Neuronal stem cell (in vitro differentiated cells): ENCODE results near the gene ACTL9.

Experiments
- DNase-seq: peaks from one replicate; pipeline ENCODE4 v3.0.0-alpha.2; 2013; ENCODE audit warnings: low spot score
- H2AFZ ChIP-seq: one replicate; pipeline ENCODE4 v1.6.1; 2013; ENCODE audit warnings: mild to moderate bottlenecking, low read length, inconsistent platforms
- H2AK5ac ChIP-seq: 2 replicates; pipeline ENCODE4 v1.6.1; 2013; ENCODE audit warnings: low read depth, mild to moderate bottlenecking, inconsistent platforms, low read length, moderate library complexity, mixed read lengths
- H2BK120ac ChIP-seq: 2 replicates; pipeline ENCODE4 v1.6.1; 2013; ENCODE audit warnings: low read depth, mild to moderate bottlenecking, inconsistent platforms, low read length, moderate library complexity, mixed read lengths
- H2BK12ac ChIP-seq: one replicate; pipeline ENCODE4 v1.6.1; 2013; ENCODE audit warnings: low read length, inconsistent platforms
- H2BK15ac ChIP-seq: 2 replicates; pipeline ENCODE4 v1.6.1; 2013; ENCODE audit warnings: mild to moderate bottlenecking, low read length, inconsistent platforms, mixed read lengths
- H2BK5ac ChIP-seq: one replicate; pipeline ENCODE4 v1.6.1; 2013; ENCODE audit warnings: inconsistent platforms, mild to moderate bottlenecking, low read length, moderate library complexity
- H3K14ac ChIP-seq: one replicate; pipeline ENCODE4 v1.6.1; 2013; ENCODE audit warnings: low read length, inconsistent platforms
- H3K18ac ChIP-seq: 2 replicates; pipeline ENCODE4 v1.6.1; 2013; ENCODE audit warnings: low read length, inconsistent platforms
- H3K23ac ChIP-seq: 2 replicates; pipeline ENCODE4 v1.6.1; 2013; ENCODE audit warnings: low read depth, mild to moderate bottlenecking, mixed read lengths, low read length, inconsistent platforms; ENCODE audit not compliant: poor library complexity
- H3K27ac ChIP-seq: replicated peaks from 3 replicates; pipeline ENCODE4 v1.5.1; 2013; ENCODE audit warnings: low read length, inconsistent platforms
- H3K27me3 ChIP-seq, 3 experiments: 2 replicates each; pipeline ENCODE4 v1.6.1; 2013; ENCODE audit warnings: low read length in 3 of 3, mild to moderate bottlenecking in 2 of 3, inconsistent platforms in 1 of 3, low read depth in 1 of 3, mixed read lengths in 1 of 3, moderate library complexity in 1 of 3; ENCODE audit not compliant: control insufficient read depth in 3 of 3, insufficient read depth in 3 of 3
- H3K36me3 ChIP-seq, 2 donors: replicated peaks in 1 of 2; 2 replicates each; pipeline ENCODE4 v1.6.1; 2013; ENCODE audit warnings: low read length in 2 of 2; ENCODE audit not compliant: control insufficient read depth in 2 of 2, insufficient read depth in 2 of 2
- H3K4ac ChIP-seq: 2 replicates; pipeline ENCODE4 v1.6.1; 2013; ENCODE audit warnings: inconsistent platforms, mild to moderate bottlenecking, low read length, moderate library complexity
- H3K4me1 ChIP-seq, 2 donors: 1 replicate in 1 of 2; 2 replicates in 1 of 2; pipeline ENCODE4 v1.6.1; 2013; ENCODE audit warnings: low read length in 2 of 2, low read depth in 1 of 2; ENCODE audit not compliant: control insufficient read depth in 2 of 2, insufficient read depth in 1 of 2
- H3K4me2 ChIP-seq: one replicate; pipeline ENCODE4 v1.6.1; 2013; ENCODE audit warnings: mild to moderate bottlenecking, low read length, inconsistent platforms; ENCODE audit not compliant: insufficient read depth, poor library complexity, severe bottlenecking
- H3K4me3 ChIP-seq, 2 donors: 2 replicates each; pipeline ENCODE4 v1.5.1; 2013; ENCODE audit warnings: low read length in 2 of 2, mild to moderate bottlenecking in 2 of 2, inconsistent platforms in 1 of 2, moderate library complexity in 1 of 2
- H3K79me1 ChIP-seq: one replicate; pipeline ENCODE4 v1.6.1; 2013; ENCODE audit warnings: low read depth, mild to moderate bottlenecking, inconsistent platforms, low read length, moderate library complexity
- H3K9ac ChIP-seq: one replicate; pipeline ENCODE4 v1.6.1; 2013; ENCODE audit warnings: mild to moderate bottlenecking, low read depth, low read length, inconsistent platforms; ENCODE audit not compliant: poor library complexity
- H3K9me3 ChIP-seq, 2 donors: replicated peaks in 1 of 2; 2 replicates each; pipeline versions ENCODE3 to v1.6.1; 2013; ENCODE audit warnings: low read length in 2 of 2, mild to moderate bottlenecking in 2 of 2, inconsistent platforms in 1 of 2, low read depth in 1 of 2, mixed read lengths in 1 of 2, moderate library complexity in 1 of 2; ENCODE audit not compliant: control insufficient read depth in 2 of 2, insufficient read depth in 1 of 2
- H4K8ac ChIP-seq: one replicate; pipeline ENCODE4 v1.6.1; 2013; ENCODE audit warnings: low read depth, mild to moderate bottlenecking, inconsistent platforms, low read length, moderate library complexity
- H4K91ac ChIP-seq: one replicate; pipeline ENCODE4 v1.6.1; 2013; ENCODE audit warnings: low read length, low read depth, mild to moderate bottlenecking, inconsistent platforms; ENCODE audit not compliant: poor library complexity
- WGBS, 2 donors: extraction: QIAGEN DNeasy Blood & Tissue Kit; methylation state at CpG; one replicate each; pipeline ENCODE4 v1.1.7; 2013; ENCODE audit warnings: missing lambda C conversion rate in 2 of 2, mixed read lengths in 1 of 2; ENCODE audit not compliant: insufficient read length in 2 of 2, insufficient replicate concordance in 1 of 2; ENCODE audit errors: extremely low coverage in 2 of 2; 5-methylcytosine and 5-hydroxymethylcytosine counted together

The ACTL9 gene

GRCh38 chr19:8682472-8682871 is 16.1 kb downstream of the ACTL9 start:
- no peak overlapping the region for H3K4me2 ChIP-seq
- no peak for DNase-seq
- no peaks in the 10 kb centered on the region for H3K27me3 ChIP-seq
- H3K79me1 ChIP-seq = no peaks in the 10 kb centered on the region
- H4K91ac ChIP-seq = no peak overlapping the region
- no peak overlapping the region for H3K14ac ChIP-seq
- no peaks in the 10 kb centered on the region for H3K36me3 ChIP-seq
- H3K18ac ChIP-seq = no peak overlapping the region
- no peak overlapping the region for H2AK5ac ChIP-seq
- H2BK120ac ChIP-seq = no peak overlapping the region
- H3K4me3 ChIP-seq = no peak overlapping the region
- no peak overlapping the region for H3K9ac ChIP-seq
- H3K4me1 ChIP-seq = no peaks in the 10 kb centered on the region
- no peak overlapping the region for H2BK15ac ChIP-seq
- H3K23ac ChIP-seq = no peak overlapping the region
- peaks cover 0 to 6% of the 10 kb centered on the region in 2 donors for H3K9me3 ChIP-seq
- no peak overlapping the region for H3K4ac ChIP-seq
- no peak overlapping the region for H2BK5ac ChIP-seq
- no peak overlapping the region for H3K27ac ChIP-seq
- WGBS, 2 donors = 100% methylated on average over 2 of the region's 2 CpGs; no CpG with 5 or more reads in 1 of the 2 donors
- H2AFZ ChIP-seq = no peak overlapping the region
- H4K8ac ChIP-seq = no peak overlapping the region
- H2BK12ac ChIP-seq = no peak overlapping the region

GRCh38 chr19:8681345-8682029 is 17.1 kb downstream of the ACTL9 start:
- Histone ChIP-seq H3K9ac (no peak overlapping the region), H3K4me2 (no peak overlapping the region), H4K8ac (no peak overlapping the region), H2BK5ac (no peak overlapping the region), H3K27me3 (no peaks in the 10 kb centered on the region), H3K23ac (no peak overlapping the region), H3K14ac (no peak overlapping the region), H3K9me3 (peaks cover 0 to 6% of the 10 kb centered on the region in 2 donors), H2BK15ac (no peak overlapping the region), H4K91ac (no peak overlapping the region), H3K4ac (no peak overlapping the region), H2AK5ac (no peak overlapping the region), H3K36me3 (no peaks in the 10 kb centered on the region), H2BK120ac (no peak overlapping the region), H2AFZ (no peak overlapping the region), H3K4me1 (no peaks in the 10 kb centered on the region), H3K27ac (no peak overlapping the region), H2BK12ac (no peak overlapping the region), H3K18ac (no peak overlapping the region), H3K4me3 (no peak overlapping the region), H3K79me1 (no peaks in the 10 kb centered on the region)
- DNase-seq = no peak
- no CpG with 5 or more reads among the region's 2 CpGs for WGBS, 2 donors

- Histone ChIP-seq H3K27me3 (no peaks in the 10 kb centered on the region), H3K4me1 (no peaks in the 10 kb centered on the region), H2BK15ac (no peak overlapping the region), H4K8ac (no peak overlapping the region), H3K9ac (no peak overlapping the region), H3K27ac (no peak overlapping the region), H2BK5ac (no peak overlapping the region), H3K4me3 (no peak overlapping the region), H3K79me1 (no peaks in the 10 kb centered on the region), H3K9me3 (peaks cover 0 to 6% of the 10 kb centered on the region in 2 donors), H2BK12ac (no peak overlapping the region), H3K4me2 (no peak overlapping the region), H3K4ac (no peak overlapping the region), H2AFZ (no peak overlapping the region), H4K91ac (no peak overlapping the region), H3K23ac (no peak overlapping the region), H3K14ac (no peak overlapping the region), H2AK5ac (no peak overlapping the region), H3K18ac (no peak overlapping the region), H2BK120ac (no peak overlapping the region), H3K36me3 (no peaks in the 10 kb centered on the region)
- DNase-seq = no peak
- 100% methylated on average over 1 of the region's 5 CpGs; no CpG with 5 or more reads in 1 of the 2 donors for WGBS, 2 donors
These were observed 17.8 kb downstream of the ACTL9 start for GRCh38 chr19:8680676-8681344.

- Histone ChIP-seq H3K18ac (no peak overlapping the region), H3K9ac (no peak overlapping the region), H3K4ac (no peak overlapping the region), H3K23ac (no peak overlapping the region), H4K8ac (no peak overlapping the region), H3K14ac (no peak overlapping the region), H3K4me1 (no peaks in the 10 kb centered on the region), H2BK5ac (no peak overlapping the region), H2BK12ac (no peak overlapping the region), H3K79me1 (no peaks in the 10 kb centered on the region), H4K91ac (no peak overlapping the region), H2AK5ac (no peak overlapping the region), H2BK120ac (no peak overlapping the region), H3K27ac (no peak overlapping the region), H3K9me3 (peaks cover 0 to 6% of the 10 kb centered on the region in 2 donors), H3K36me3 (no peaks in the 10 kb centered on the region), H3K4me3 (no peak overlapping the region), H2BK15ac (no peak overlapping the region), H2AFZ (no peak overlapping the region), H3K4me2 (no peak overlapping the region), H3K27me3 (no peaks in the 10 kb centered on the region)
- no peak for DNase-seq
These were observed 20.3 kb downstream of the ACTL9 start for GRCh38 chr19:8678244-8678807.
